ENCODE measurements around the gene ZBP1.

DNA sequence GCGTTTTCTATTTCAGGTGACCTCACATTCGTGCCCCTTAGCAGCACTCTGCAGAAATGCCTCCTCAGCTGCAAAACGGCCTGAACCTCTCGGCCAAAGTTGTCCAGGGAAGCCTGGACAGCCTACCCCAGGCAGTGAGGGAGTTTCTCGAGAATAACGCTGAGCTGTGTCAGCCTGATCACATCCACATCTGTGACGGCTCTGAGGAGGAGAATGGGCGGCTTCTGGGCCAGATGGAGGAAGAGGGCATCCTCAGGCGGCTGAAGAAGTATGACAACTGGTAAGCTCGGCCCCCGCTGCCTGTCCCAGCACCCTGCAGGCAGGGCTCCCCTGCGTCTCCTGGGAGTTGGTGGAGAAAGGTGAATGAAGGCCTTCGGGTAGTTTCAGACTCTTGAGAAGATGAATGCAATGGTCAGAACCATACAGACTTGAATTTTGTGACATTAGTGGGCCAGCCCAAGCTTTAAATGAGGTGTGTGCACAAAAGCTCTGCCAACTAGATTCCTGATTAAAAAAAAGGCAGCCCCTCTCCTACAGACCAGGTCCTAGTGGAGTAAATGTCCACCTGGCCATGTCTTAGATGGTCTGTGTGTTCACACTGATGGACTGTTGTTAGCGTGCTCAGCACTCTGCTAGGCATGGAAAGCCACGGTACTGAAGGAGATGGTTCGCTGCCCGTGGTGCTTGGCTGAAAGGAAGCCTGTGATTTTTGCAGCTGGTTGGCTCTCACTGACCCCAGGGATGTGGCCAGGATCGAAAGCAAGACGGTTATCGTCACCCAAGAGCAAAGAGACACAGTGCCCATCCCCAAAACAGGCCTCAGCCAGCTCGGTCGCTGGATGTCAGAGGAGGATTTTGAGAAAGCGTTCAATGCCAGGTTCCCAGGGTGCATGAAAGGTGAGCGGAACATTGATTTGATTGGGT lies 58.6 kb downstream of the ZBP1 start:
- TF ChIP-seq EZH2phosphoT487 (IDR thresholded peaks at IDR 0.05; ENCODE audit: borderline replicate concordance) = no peak
- TF ChIP-seq, protein P1, sequence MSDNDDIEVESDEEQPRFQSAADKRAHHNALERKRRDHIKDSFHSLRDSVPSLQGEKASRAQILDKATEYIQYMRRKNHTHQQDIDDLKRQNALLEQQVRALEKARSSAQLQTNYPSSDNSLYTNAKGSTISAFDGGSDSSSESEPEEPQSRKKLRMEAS (IDR thresholded peaks at IDR 0.05) = no peak
- TF ChIP-seq, protein P2, sequence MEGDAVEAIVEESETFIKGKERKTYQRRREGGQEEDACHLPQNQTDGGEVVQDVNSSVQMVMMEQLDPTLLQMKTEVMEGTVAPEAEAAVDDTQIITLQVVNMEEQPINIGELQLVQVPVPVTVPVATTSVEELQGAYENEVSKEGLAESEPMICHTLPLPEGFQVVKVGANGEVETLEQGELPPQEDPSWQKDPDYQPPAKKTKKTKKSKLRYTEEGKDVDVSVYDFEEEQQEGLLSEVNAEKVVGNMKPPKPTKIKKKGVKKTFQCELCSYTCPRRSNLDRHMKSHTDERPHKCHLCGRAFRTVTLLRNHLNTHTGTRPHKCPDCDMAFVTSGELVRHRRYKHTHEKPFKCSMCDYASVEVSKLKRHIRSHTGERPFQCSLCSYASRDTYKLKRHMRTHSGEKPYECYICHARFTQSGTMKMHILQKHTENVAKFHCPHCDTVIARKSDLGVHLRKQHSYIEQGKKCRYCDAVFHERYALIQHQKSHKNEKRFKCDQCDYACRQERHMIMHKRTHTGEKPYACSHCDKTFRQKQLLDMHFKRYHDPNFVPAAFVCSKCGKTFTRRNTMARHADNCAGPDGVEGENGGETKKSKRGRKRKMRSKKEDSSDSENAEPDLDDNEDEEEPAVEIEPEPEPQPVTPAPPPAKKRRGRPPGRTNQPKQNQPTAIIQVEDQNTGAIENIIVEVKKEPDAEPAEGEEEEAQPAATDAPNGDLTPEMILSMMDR (IDR thresholded peaks at IDR 0.05 in 2 of 3, conservative IDR thresholded peaks at IDR 0.05 in 1 of 3; ENCODE audit: borderline replicate concordance in 1 of 3, insufficient read depth in 1 of 3, low read depth in 2 of 3, low read length in 2 of 3) = no peak
- TF ChIP-seq EZH2 (IDR thresholded peaks at IDR 0.05) = no peak
- TF ChIP-seq RAD21 (IDR thresholded peaks at IDR 0.05; ENCODE audit: low read depth) = no peak
- TF ChIP-seq POLR2AphosphoS5 (IDR thresholded peaks at IDR 0.05; ENCODE audit: low read depth, low read length) = no peak
- TF ChIP-seq YY1 (IDR thresholded peaks at IDR 0.05; ENCODE audit: extremely low read depth, insufficient replicate concordance, low read depth, low read length) = no peak
- TF ChIP-seq SP1 (IDR thresholded peaks at IDR 0.05; ENCODE audit: low read depth) = no peak
- no peak for TF ChIP-seq POLR2A (IDR thresholded peaks at IDR 0.05; ENCODE audit: borderline replicate concordance, extremely low read depth, insufficient read depth, insufficient read length)
- TF ChIP-seq CEBPB (IDR thresholded peaks at IDR 0.05; ENCODE audit: low read depth) = no peak
- no peak for TF ChIP-seq ZFX (IDR thresholded peaks at IDR 0.05)
- no peak for TF ChIP-seq EGR1 (IDR thresholded peaks at IDR 0.05; ENCODE audit: low read depth)
- TF ChIP-seq, protein P3, sequence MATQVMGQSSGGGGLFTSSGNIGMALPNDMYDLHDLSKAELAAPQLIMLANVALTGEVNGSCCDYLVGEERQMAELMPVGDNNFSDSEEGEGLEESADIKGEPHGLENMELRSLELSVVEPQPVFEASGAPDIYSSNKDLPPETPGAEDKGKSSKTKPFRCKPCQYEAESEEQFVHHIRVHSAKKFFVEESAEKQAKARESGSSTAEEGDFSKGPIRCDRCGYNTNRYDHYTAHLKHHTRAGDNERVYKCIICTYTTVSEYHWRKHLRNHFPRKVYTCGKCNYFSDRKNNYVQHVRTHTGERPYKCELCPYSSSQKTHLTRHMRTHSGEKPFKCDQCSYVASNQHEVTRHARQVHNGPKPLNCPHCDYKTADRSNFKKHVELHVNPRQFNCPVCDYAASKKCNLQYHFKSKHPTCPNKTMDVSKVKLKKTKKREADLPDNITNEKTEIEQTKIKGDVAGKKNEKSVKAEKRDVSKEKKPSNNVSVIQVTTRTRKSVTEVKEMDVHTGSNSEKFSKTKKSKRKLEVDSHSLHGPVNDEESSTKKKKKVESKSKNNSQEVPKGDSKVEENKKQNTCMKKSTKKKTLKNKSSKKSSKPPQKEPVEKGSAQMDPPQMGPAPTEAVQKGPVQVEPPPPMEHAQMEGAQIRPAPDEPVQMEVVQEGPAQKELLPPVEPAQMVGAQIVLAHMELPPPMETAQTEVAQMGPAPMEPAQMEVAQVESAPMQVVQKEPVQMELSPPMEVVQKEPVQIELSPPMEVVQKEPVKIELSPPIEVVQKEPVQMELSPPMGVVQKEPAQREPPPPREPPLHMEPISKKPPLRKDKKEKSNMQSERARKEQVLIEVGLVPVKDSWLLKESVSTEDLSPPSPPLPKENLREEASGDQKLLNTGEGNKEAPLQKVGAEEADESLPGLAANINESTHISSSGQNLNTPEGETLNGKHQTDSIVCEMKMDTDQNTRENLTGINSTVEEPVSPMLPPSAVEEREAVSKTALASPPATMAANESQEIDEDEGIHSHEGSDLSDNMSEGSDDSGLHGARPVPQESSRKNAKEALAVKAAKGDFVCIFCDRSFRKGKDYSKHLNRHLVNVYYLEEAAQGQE (IDR thresholded peaks at IDR 0.05; ENCODE audit: low read depth) = no peak

All from HCT116 (cell line).